GM12878 (cell line): ENCODE data around the gene CCDC91. TPM values are rescaled to one million over a fixed set of nuclear protein-coding genes. Genes with fewer than 3 reads are reported as not detected.

Experiments
- ATAC-seq: fragments of 200-7000 bp; cut with Tn5 transposase; 3 replicates; pipeline ENCODE4 v1.9.1; 2020; ENCODE audit warnings: mild to moderate bottlenecking, moderate library complexity
- BruUV-seq: library from RNA; stranded (reverse); fragments of 400-500 nt; replicated peaks from 2 replicates; lab custom pipeline; 2021; lab: Mats Ljungman, UMichigan
- CTCF ChIA-PET: fragments of 300-600 bp; sonication (Branson Sonifier 250); formaldehyde crosslinking; extraction: SDS; loops from one replicate; lab custom pipeline; 2021; ENCODE audit warnings: inconsistent platforms; lab: Yijun Ruan, JAX
- POLR2A ChIA-PET: fragments of 350-600 bp; formaldehyde crosslinking; extraction: SDS; loops from one replicate; lab custom pipeline; 2021; ENCODE audit warnings: inconsistent platforms; lab: Charles Lee
- RAD21 ChIA-PET: fragments of 300-600 bp; sonication (Branson Sonifier 250); formaldehyde crosslinking; loops from one replicate; lab custom pipeline; 2023; ENCODE audit warnings: antibody characterized with exemption; ENCODE audit not compliant: unreplicated experiment; lab: Charles Lee
- SMC1A ChIA-PET: fragments of 300-600 bp; sonication (Branson Sonifier 250); formaldehyde crosslinking; loops from one replicate; lab custom pipeline; 2023; ENCODE audit not compliant: unreplicated experiment, uncharacterized antibody; lab: Charles Lee
- DNase-seq: peaks from one replicate; pipeline ENCODE4 v3.0.0-alpha.2; 2011; ENCODE audit warnings: low read depth, low spot score
- FAIRE-seq: peaks from 3 replicates; lab custom pipeline; 2011; peaks lifted over from hg19 to GRCh38; lab: Jason Lieb, UNC
- H2AFZ ChIP-seq: 2 replicates; pipeline ENCODE4 v1.6.0; 2011; ENCODE audit warnings: low read depth, low read length, control low read depth; ENCODE audit not compliant: control insufficient read depth
- H3K27ac ChIP-seq: 2 replicates; pipeline ENCODE4 v1.5.1; 2011; ENCODE audit warnings: control low read depth; ENCODE audit not compliant: control insufficient read depth, insufficient read depth
- H3K27me3 ChIP-seq, 2 experiments: replicated peaks in 1 of 2; 2 replicates each; pipeline versions ENCODE4 v1.6.0 to v1.6.1; 2011; ENCODE audit warnings: low read length in 1 of 2; ENCODE audit not compliant: control insufficient read depth in 2 of 2, insufficient read depth in 2 of 2
- H3K36me3 ChIP-seq, 2 experiments: 2 replicates each; pipeline ENCODE4 v1.5.1; 2011; ENCODE audit warnings: low read length in 1 of 2; ENCODE audit not compliant: control insufficient read depth in 2 of 2, insufficient read depth in 2 of 2
- H3K4me1 ChIP-seq: 2 replicates; pipeline ENCODE4 v1.6.1; 2011; ENCODE audit warnings: mild to moderate bottlenecking, low read length, moderate library complexity, mixed read lengths; ENCODE audit not compliant: control insufficient read depth, insufficient read depth
- H3K4me2 ChIP-seq: 2 replicates; pipeline ENCODE4 v1.6.0; 2011; ENCODE audit warnings: control low read depth; ENCODE audit not compliant: control insufficient read depth, insufficient read depth
- H3K4me3 ChIP-seq: fragments of 200-600 bp; sonication (generic); 2 replicates; pipeline ENCODE4 v1.5.1; 2016
- H3K79me2 ChIP-seq: 2 replicates; pipeline ENCODE4 v1.6.0; 2011; ENCODE audit warnings: low read length; ENCODE audit not compliant: control insufficient read depth, insufficient read depth
- H3K9ac ChIP-seq: 2 replicates; pipeline ENCODE4 v1.8.0; 2011; ENCODE audit warnings: low read length, control low read depth, mixed read lengths; ENCODE audit not compliant: control insufficient read depth, insufficient read depth
- H3K9me3 ChIP-seq: replicated peaks from 3 replicates; pipeline ENCODE4 v1.5.1; 2011; ENCODE audit warnings: mild to moderate bottlenecking, low read length; ENCODE audit not compliant: control insufficient read depth, insufficient read depth
- H4K20me1 ChIP-seq: 2 replicates; pipeline ENCODE4 v1.6.0; 2011; ENCODE audit not compliant: control insufficient read depth, insufficient read depth
- EED ChIP-seq: sonication (generic); IDR thresholded peaks from 2 replicates; pipeline ENCODE4 v1.6.1; 2016; ENCODE audit warnings: antibody characterized with exemption, low read depth
- EZH2 ChIP-seq: IDR thresholded peaks from 2 replicates; pipeline ENCODE4 v1.6.1; 2012; ENCODE audit warnings: low read depth, mild to moderate bottlenecking, control low read depth, inconsistent platforms, low read length, borderline replicate concordance; ENCODE audit not compliant: control insufficient read depth
- GABPA ChIP-seq: IDR thresholded peaks from 2 replicates; pipeline ENCODE4 v1.6.1; 2014; ENCODE audit warnings: antibody characterized with exemption, low read depth, mild to moderate bottlenecking, inconsistent platforms
- IKZF2 ChIP-seq, 2 experiments: fragments of 450-650 bp; IDR thresholded peaks; 2 replicates each; pipeline ENCODE4 v1.6.1; 2017; ENCODE audit warnings: mild to moderate bottlenecking in 2 of 2, moderate library complexity in 2 of 2
- MXI1 ChIP-seq: fragments of 150-350 bp; IDR thresholded peaks from 2 replicates; pipeline ENCODE4 v1.6.1; 2011; ENCODE audit warnings: low read depth, mild to moderate bottlenecking, inconsistent platforms, low read length, improper control_type of control experiment
- NFXL1 ChIP-seq: fragments of 450-650 bp; IDR thresholded peaks from 2 replicates; pipeline ENCODE4 v1.6.1; 2017; ENCODE audit warnings: antibody characterized with exemption, mild to moderate bottlenecking, borderline replicate concordance
- PML ChIP-seq: IDR thresholded peaks from 2 replicates; pipeline ENCODE4 v1.6.1; 2012; ENCODE audit warnings: low read length, inconsistent platforms
- POLR2A ChIP-seq: IDR thresholded peaks from 2 replicates; pipeline ENCODE4 v1.6.1; 2011; ENCODE audit warnings: low read depth, mild to moderate bottlenecking, low read length
- RFX5 ChIP-seq: IDR thresholded peaks from 2 replicates; pipeline ENCODE4 v1.6.1; 2011; ENCODE audit warnings: low read depth, low read length, improper control_type of control experiment
- SMAD1 ChIP-seq: fragments of 450-650 bp; IDR thresholded peaks from 2 replicates; pipeline ENCODE4 v1.6.1; 2018; ENCODE audit warnings: mild to moderate bottlenecking, low read depth; ENCODE audit not compliant: partially characterized antibody
- SP1 ChIP-seq: IDR thresholded peaks from one replicate; pipeline ENCODE4 v1.6.1; 2011; ENCODE audit warnings: low read depth, low read length
- SREBF1 ChIP-seq: IDR thresholded peaks from 2 replicates; pipeline ENCODE4 v1.6.1; 2012; ENCODE audit warnings: mild to moderate bottlenecking, low read length
- TAF1 ChIP-seq: IDR thresholded peaks from 2 replicates; pipeline ENCODE4 v1.6.1; 2011; ENCODE audit warnings: mild to moderate bottlenecking, low read depth, low read length, borderline replicate concordance
- YBX1 ChIP-seq: fragments of 450-650 bp; IDR thresholded peaks from 2 replicates; pipeline ENCODE4 v1.6.1; 2016; ENCODE audit warnings: antibody characterized with exemption
- ZNF217 ChIP-seq: fragments of 450-650 bp; IDR thresholded peaks from 2 replicates; pipeline ENCODE4 v1.6.1; 2017; ENCODE audit warnings: antibody characterized with exemption, mild to moderate bottlenecking
- ZNF622 ChIP-seq: fragments of 450-650 bp; IDR thresholded peaks from 2 replicates; pipeline ENCODE4 v1.6.1; 2017; ENCODE audit warnings: mild to moderate bottlenecking, inconsistent platforms
- ZZZ3 ChIP-seq: IDR thresholded peaks from 2 replicates; pipeline ENCODE4 v1.6.1; 2011; ENCODE audit warnings: low read depth; ENCODE audit not compliant: control insufficient read depth, insufficient read length
- WGBS: methylation state at CpG from one replicate; pipeline ENCODE4 v1.1.6; 2016; ENCODE audit warnings: low lambda C conversion rate; ENCODE audit not compliant: insufficient replicate concordance, insufficient coverage; ENCODE audit errors: missing lambda C conversion rate; 5-methylcytosine and 5-hydroxymethylcytosine counted together
- in situ Hi-C: fragments of 300-500 bp; cut with MboI; formaldehyde crosslinking; loops from 9 replicates; pipeline ENCODE4 v1.14.3; 2018; ENCODE audit warnings: mixed read lengths
- intact Hi-C: fragments of 100-400 bp; cut with micrococcal nuclease; formaldehyde crosslinking; loops from one replicate; pipeline ENCODE4 v1.14.2; 2022; ENCODE audit not compliant: unreplicated experiment
- polyA plus RNA-seq, 11 experiments: library from polyadenylated mRNA; depleted of rRNA in 4 of 11; unstranded in 6 of 11; stranded (reverse) in 5 of 11; fragments of >200 nt; fragmentation: Nextera tagmentation in 4 of 11; fragmentation: Illumina TruSeq in 1 of 11; extraction: Ambion mirVana in 4 of 11; extraction: Trizol in 1 of 11; gene quantifications; 1 replicate in 1 of 11; 2 replicates in 10 of 11; pipeline versions ENCODE4 v1.2.1 to v1.2.3, GENCODE V29; 2011 to 2016; ENCODE audit warnings: inconsistent platforms in 2 of 11, missing spikeins in 2 of 11, low read depth in 1 of 11
- total RNA-seq, 4 experiments: library from RNA; depleted of rRNA in 3 of 4; stranded (reverse); fragments of >200 nt in 3 of 4; fragmentation: Illumina TruSeq in 1 of 4; extraction: Trizol in 1 of 4; gene quantifications; 2 replicates each; pipeline versions ENCODE4 v1.2.1 to v1.2.3, GENCODE V29; 2013 to 2021
- TF ChIP-seq, protein P1 (sequence below): IDR thresholded peaks from 2 replicates; pipeline ENCODE4 v1.6.1; 2011; ENCODE audit warnings: low read depth, mild to moderate bottlenecking, low read length, moderate library complexity, borderline replicate concordance; ENCODE audit errors: extremely low read depth
- TF ChIP-seq, protein P2 (sequence below): IDR thresholded peaks from 2 replicates; pipeline ENCODE4 v1.6.1; 2012; ENCODE audit warnings: low read length, inconsistent platforms
- TF ChIP-seq, protein P3 (sequence below): fragments of 450-650 bp; IDR thresholded peaks from 2 replicates; pipeline ENCODE4 v1.6.1; 2016; ENCODE audit warnings: mild to moderate bottlenecking

Gene CCDC91
- total and polyA plus RNA-seq, 10 of the 15 experiments (the other 5 are each of a cell fraction or from before 2014, with no cell fraction given) = 6.1 to 24.9 (median 16.5) TPM

DNA sequence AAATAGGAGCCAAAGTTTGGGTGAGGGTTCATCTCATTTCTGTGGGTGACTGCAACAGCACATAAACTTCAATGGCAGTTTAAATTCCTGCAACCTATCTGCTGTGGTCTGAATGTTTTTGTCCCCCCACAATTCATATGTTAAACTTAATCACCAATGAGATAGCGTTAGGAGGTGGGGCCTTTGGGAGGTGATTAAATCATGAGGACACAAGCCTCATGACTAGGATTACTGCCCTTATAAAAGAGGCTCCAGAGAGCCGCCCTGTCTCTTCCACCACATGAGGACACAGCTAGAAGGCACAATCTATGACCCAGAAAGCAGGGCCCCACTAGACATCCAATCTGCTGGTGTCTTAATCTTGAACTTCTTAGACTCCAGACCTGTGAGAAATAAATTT, 3.8 kb upstream of the CCDC91 start:
- TF ChIP-seq ZNF217 (no peak), GABPA (no peak), ZNF622 (no peak), IKZF2 (IDR thresholded peaks at IDR 0.05) (no peak), TAF1 (no peak), PML (no peak), NFXL1 (no peak), SMAD1 (no peak), ZZZ3 (no peak), RFX5 (no peak), EZH2 (no peak), SREBF1 (no peak), YBX1 (no peak), SP1 (no peak), MXI1 (no peak), POLR2A (no peak), EED (no peak)
- TF ChIP-seq, protein P1, sequence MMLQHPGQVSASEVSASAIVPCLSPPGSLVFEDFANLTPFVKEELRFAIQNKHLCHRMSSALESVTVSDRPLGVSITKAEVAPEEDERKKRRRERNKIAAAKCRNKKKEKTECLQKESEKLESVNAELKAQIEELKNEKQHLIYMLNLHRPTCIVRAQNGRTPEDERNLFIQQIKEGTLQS = no peak
- TF ChIP-seq, protein P2, sequence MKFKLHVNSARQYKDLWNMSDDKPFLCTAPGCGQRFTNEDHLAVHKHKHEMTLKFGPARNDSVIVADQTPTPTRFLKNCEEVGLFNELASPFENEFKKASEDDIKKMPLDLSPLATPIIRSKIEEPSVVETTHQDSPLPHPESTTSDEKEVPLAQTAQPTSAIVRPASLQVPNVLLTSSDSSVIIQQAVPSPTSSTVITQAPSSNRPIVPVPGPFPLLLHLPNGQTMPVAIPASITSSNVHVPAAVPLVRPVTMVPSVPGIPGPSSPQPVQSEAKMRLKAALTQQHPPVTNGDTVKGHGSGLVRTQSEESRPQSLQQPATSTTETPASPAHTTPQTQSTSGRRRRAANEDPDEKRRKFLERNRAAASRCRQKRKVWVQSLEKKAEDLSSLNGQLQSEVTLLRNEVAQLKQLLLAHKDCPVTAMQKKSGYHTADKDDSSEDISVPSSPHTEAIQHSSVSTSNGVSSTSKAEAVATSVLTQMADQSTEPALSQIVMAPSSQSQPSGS = no peak
- TF ChIP-seq, protein P3, sequence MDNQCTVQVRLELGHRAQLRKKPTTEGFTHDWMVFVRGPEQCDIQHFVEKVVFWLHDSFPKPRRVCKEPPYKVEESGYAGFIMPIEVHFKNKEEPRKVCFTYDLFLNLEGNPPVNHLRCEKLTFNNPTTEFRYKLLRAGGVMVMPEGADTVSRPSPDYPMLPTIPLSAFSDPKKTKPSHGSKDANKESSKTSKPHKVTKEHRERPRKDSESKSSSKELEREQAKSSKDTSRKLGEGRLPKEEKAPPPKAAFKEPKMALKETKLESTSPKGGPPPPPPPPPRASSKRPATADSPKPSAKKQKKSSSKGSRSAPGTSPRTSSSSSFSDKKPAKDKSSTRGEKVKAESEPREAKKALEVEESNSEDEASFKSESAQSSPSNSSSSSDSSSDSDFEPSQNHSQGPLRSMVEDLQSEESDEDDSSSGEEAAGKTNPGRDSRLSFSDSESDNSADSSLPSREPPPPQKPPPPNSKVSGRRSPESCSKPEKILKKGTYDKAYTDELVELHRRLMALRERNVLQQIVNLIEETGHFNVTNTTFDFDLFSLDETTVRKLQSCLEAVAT = no peak
- TF ChIP-seq, all 136 proteins: peak for 0
- H3K79me2 ChIP-seq = peaks cover 10% of the 10 kb centered on the region
- POLR2A ChIA-PET = no interaction called here
- FAIRE-seq (no peak), ATAC-seq (no peak), DNase-seq (no peak)
- CTCF ChIA-PET = interaction anchor here (0.9 to 2.1 kb wide), 3 partner anchors 9 to 46 kb away, joined by 3 to 5 read pairs (median 3); no protein-coding TSS in a partner anchor
- peaks cover 1% of the 10 kb centered on the region; the same call in 1 of the 2 replicates for H3K4me1 ChIP-seq
- in situ Hi-C loops (no loop called here), intact Hi-C loops (no loop called here)
- no peaks in the 10 kb centered on the region for H3K27me3 ChIP-seq
- WGBS = 85% methylated on average over 2 of the region's 2 CpGs
- no peak overlapping the region for H3K9ac ChIP-seq
- H3K9me3 ChIP-seq = peaks cover 2% of the 10 kb centered on the region; the same call in 1 of the 3 replicates
- H2AFZ ChIP-seq = no peak overlapping the region
- no peak overlapping the region for H3K4me3 ChIP-seq
- BruUV-seq = no TSS peak
- RAD21 ChIA-PET = no interaction called here
- H4K20me1 ChIP-seq = no peaks in the 10 kb centered on the region
- no peak overlapping the region for H3K4me2 ChIP-seq
- H3K36me3 ChIP-seq = no peaks in the 10 kb centered on the region
- SMC1A ChIA-PET = no interaction called here
- H3K27ac ChIP-seq = no peak overlapping the region
